ENCODE results near the gene TAF5L. TPM values are rescaled to one million over a fixed set of nuclear protein-coding genes. Genes with fewer than 3 reads are reported as not detected.
"Not testable (repeated sequence)": the region's sequence is repeated elsewhere in the genome, so short reads cannot be mapped to it uniquely, and the experiment has no call there.

Gene TAF5L
- total RNA-seq, 6 donors from 2014 or later: 11.0 to 25.5 (median 19.6) TPM

DNA sequence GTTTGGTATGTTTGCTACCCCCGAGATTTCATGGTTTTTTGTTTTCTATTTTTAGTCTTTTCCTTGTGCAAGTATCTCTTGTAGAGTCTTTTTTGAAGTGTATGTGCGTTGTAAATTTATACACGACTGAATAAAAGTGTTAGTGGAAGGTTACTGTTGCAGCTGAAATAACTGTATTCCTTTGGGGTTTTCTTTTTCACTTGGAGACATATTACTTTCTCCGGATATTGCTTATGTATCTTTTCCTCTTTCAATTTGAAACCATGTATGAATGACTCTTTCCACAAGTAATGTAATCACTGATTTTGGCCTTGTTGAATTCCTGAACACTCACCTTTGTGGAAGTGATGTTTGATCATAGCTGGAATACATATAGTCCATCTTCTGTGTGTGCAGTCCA lies 1.1 kb upstream of the TAF5L start:
- Histone ChIP-seq H3K36me3 (peaks cover 0 to 2% (median 0%) of the 10 kb centered on the region in 4 donors), H3K4me3 (peak overlapping the region in 3 of 4 donors; percentile 69 to 94 (median 89)), H3K27ac (peak overlapping the region in 1 of 4 donors; percentile 95), H3K9me3 (no peaks in the 10 kb centered on the region), H3K27me3 (no peaks in the 10 kb centered on the region), H3K4me1 (peaks cover 21 to 39% (median 23%) of the 10 kb centered on the region in 4 donors)
- TF ChIP-seq, protein P1, sequence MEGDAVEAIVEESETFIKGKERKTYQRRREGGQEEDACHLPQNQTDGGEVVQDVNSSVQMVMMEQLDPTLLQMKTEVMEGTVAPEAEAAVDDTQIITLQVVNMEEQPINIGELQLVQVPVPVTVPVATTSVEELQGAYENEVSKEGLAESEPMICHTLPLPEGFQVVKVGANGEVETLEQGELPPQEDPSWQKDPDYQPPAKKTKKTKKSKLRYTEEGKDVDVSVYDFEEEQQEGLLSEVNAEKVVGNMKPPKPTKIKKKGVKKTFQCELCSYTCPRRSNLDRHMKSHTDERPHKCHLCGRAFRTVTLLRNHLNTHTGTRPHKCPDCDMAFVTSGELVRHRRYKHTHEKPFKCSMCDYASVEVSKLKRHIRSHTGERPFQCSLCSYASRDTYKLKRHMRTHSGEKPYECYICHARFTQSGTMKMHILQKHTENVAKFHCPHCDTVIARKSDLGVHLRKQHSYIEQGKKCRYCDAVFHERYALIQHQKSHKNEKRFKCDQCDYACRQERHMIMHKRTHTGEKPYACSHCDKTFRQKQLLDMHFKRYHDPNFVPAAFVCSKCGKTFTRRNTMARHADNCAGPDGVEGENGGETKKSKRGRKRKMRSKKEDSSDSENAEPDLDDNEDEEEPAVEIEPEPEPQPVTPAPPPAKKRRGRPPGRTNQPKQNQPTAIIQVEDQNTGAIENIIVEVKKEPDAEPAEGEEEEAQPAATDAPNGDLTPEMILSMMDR (IDR thresholded peaks at IDR 0.05): no peak
- no peak for TF ChIP-seq POLR2A (IDR thresholded peaks at IDR 0.05)
- no peak for TF ChIP-seq EP300 (IDR thresholded peaks at IDR 0.05)
- no peak for TF ChIP-seq POLR2AphosphoS5 (IDR thresholded peaks at IDR 0.05)
- 3 to 14% methylated on average over 4 of the region's 4 CpGs for WGBS, 2 donors
- no peak for DNase-seq
- no peak for ATAC-seq (ENCODE audit: low FRiP score in 2 of 2)

- DNase-seq (peak in 1 of 2 donors; percentile 55), ATAC-seq (ENCODE audit: low FRiP score in 2 of 2) (peak; percentile 62 to 69)
- no peaks in the 10 kb centered on the region for H3K9me3 ChIP-seq
- H3K27me3 ChIP-seq: no peaks in the 10 kb centered on the region
- peak overlapping the region; percentile 69 to 96 (median 92) for H3K4me3 ChIP-seq
- peak overlapping the region; percentile 85 to 95 (median 88) for H3K27ac ChIP-seq
- WGBS, 2 donors: 1% methylated on average over 33 to 50 of the region's 86 CpGs
- H3K4me1 ChIP-seq: peaks cover 21 to 44% (median 31%) of the 10 kb centered on the region in 4 donors
- H3K36me3 ChIP-seq: peaks cover 0 to 1% (median 0%) of the 10 kb centered on the region in 4 donors
- TF ChIP-seq POLR2A (IDR thresholded peaks at IDR 0.05) (no peak), POLR2AphosphoS5 (IDR thresholded peaks at IDR 0.05) (no peak), EP300 (IDR thresholded peaks at IDR 0.05) (peak in 1 of 4 donors; percentile 6)
- TF ChIP-seq, protein P1 (IDR thresholded peaks at IDR 0.05): peak in 1 of 6 experiments; percentile 14
These were observed 629 bp downstream of the TAF5L start for GRCh38 chr1:229625071-229625914.

DNA sequence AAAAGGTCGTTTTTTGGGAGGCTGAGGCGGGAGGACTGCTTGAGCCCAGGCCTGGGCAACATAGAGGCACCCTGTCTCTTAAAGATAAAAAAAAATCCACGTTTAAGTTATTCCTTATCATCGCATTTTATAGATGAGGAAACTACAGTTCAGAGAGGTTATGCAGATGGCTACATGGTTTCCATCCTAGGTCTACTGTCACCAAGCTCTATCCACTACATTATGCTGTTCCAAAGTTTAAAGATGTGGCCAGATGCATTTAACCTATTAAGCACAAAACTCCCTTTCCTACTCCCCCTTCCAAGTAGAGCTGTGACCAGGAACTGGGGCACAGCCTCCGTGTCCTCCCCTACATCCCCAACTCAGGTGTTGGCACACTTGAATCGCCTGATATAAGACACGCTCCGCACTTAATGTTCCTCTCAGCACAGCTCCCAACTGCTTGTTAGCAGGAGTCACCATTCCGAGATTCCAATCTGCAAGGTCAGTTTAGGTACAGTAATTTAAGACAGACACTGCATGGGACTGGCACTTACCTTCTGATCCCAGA lies 1.3 kb downstream of the TAF5L start:
- ATAC-seq (ENCODE audit: low FRiP score in 2 of 2) (no peak), DNase-seq (no peak)
- TF ChIP-seq POLR2AphosphoS5 (IDR thresholded peaks at IDR 0.05): no peak
- no peak for TF ChIP-seq EP300 (IDR thresholded peaks at IDR 0.05)
- 56 to 66% methylated on average over 9 of the region's 9 CpGs for WGBS, 2 donors
- peaks cover 21 to 44% (median 33%) of the 10 kb centered on the region in 4 donors for H3K4me1 ChIP-seq
- no peaks in the 10 kb centered on the region for H3K36me3 ChIP-seq
- no peaks in the 10 kb centered on the region for H3K27me3 ChIP-seq
- H3K27ac ChIP-seq: peak overlapping the region; percentile 57 to 95 (median 68)
- H3K9me3 ChIP-seq: no peaks in the 10 kb centered on the region
- peak overlapping the region; percentile 69 to 96 (median 92) for H3K4me3 ChIP-seq

- no peak for TF ChIP-seq POLR2AphosphoS5 (IDR thresholded peaks at IDR 0.05)
- no peak for TF ChIP-seq EP300 (IDR thresholded peaks at IDR 0.05)
- TF ChIP-seq, protein P1 (IDR thresholded peaks at IDR 0.05): no peak
- TF ChIP-seq POLR2A (IDR thresholded peaks at IDR 0.05): no peak
- H3K4me1 ChIP-seq: peaks cover 21 to 44% (median 33%) of the 10 kb centered on the region in 4 donors
- no peaks in the 10 kb centered on the region for H3K36me3 ChIP-seq
- DNase-seq (no peak), ATAC-seq (ENCODE audit: low FRiP score in 2 of 2) (no peak)
- 85 to 100% methylated on average over 1 of the region's 1 CpG for WGBS, 2 donors
- no peak overlapping the region for H3K27ac ChIP-seq
- no peaks in the 10 kb centered on the region for H3K27me3 ChIP-seq
- no peaks in the 10 kb centered on the region for H3K9me3 ChIP-seq
- H3K4me3 ChIP-seq: no peak overlapping the region
These were observed 2.1 kb downstream of the TAF5L start for GRCh38 chr1:229623838-229624237.

DNA sequence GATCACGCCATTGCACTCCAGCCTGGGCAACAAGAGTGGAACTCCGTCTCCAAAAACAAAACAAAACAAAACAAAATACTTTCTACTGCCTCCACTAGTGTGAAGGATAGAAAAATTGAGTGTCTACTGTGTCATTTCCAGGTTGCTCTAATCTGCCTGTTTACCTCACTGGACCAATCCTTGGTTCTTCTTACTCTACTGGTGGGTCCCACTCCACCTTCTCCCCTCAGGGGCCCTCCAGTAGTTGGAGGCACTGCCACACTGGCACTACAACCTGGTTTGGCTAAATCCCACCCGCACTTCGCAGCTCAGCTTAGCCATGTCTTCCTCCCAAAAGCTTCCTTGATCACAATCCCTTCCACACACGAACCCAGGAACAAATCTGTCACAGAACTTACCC lies 2.7 kb downstream of the TAF5L start:
- 85 to 88% methylated on average over 5 of the region's 5 CpGs for WGBS, 2 donors
- Histone ChIP-seq H3K27ac (no peak overlapping the region), H3K4me1 (peaks cover 21 to 44% (median 33%) of the 10 kb centered on the region in 4 donors), H3K9me3 (no peaks in the 10 kb centered on the region), H3K4me3 (no peak overlapping the region), H3K27me3 (no peaks in the 10 kb centered on the region), H3K36me3 (no peaks in the 10 kb centered on the region)
- TF ChIP-seq EP300 (IDR thresholded peaks at IDR 0.05): no peak
- TF ChIP-seq, protein P1 (IDR thresholded peaks at IDR 0.05): no peak
- TF ChIP-seq POLR2A (IDR thresholded peaks at IDR 0.05): no peak
- TF ChIP-seq POLR2AphosphoS5 (IDR thresholded peaks at IDR 0.05): no peak
- DNase-seq: no peak
- no peak for ATAC-seq (ENCODE audit: low FRiP score in 2 of 2)

DNA sequence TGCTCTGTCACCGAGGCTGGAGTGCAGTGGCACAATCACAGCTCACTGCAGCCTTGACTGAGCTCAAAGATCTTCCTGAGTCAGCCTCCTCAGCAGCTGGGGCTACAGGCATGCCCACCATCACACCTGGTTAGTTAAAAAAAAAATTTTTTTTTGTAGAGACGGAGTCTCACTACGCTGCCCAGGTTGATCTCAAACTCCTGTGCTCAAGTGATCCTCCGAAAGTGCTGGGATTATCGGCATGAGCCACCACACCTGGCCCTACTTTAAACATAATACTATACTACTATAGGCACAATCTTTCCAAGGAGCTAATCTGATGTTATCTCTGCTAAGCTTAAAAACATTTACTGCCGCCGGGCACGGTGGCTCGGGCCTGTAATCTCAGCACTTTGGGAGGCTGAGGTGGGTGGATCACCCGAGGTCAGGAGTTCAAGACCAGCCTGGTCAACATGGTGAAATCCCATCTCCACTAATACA lies 3.2 kb downstream of the TAF5L start:
- H3K27me3 ChIP-seq: not testable (repeated sequence)

More for the DNA sequence above, 3.2 kb downstream of the TAF5L start:
- H3K27ac ChIP-seq; H3K9me3 ChIP-seq; H3K36me3 ChIP-seq; DNase-seq; ATAC-seq (ENCODE audit: low FRiP score in 2 of 2); H3K4me3 ChIP-seq: not testable (repeated sequence)
- H3K4me1 ChIP-seq: peaks cover 21 to 43% (median 33%) of the 10 kb centered on the region in 4 donors
- WGBS, 2 donors: 89 to 90% methylated on average over 10 of the region's 10 CpGs
